PFSK-1 (cell line): Measurements from ENCODE around the gene DCC.

Experiments used
- POLR2AphosphoS5 ChIP-seq: IDR thresholded peaks from 2 replicates; pipeline ENCODE4 v1.6.1; 2012; ENCODE audit warnings: low read depth, mild to moderate bottlenecking, control low read depth, low read length, moderate library complexity
- TAF1 ChIP-seq: IDR thresholded peaks from 2 replicates; pipeline ENCODE4 v1.6.1; 2012; ENCODE audit warnings: low read length, control low read depth, borderline replicate concordance; ENCODE audit not compliant: insufficient read depth
- TF ChIP-seq, protein P1 (sequence below), 2 experiments: IDR thresholded peaks; 2 replicates each; pipeline versions ENCODE4 v1.6.1 to v1.8.0; 2011 to 2012; ENCODE audit warnings: low read depth in 2 of 2, low read length in 2 of 2, control low read depth in 1 of 2, inconsistent platforms in 1 of 2, mild to moderate bottlenecking in 1 of 2, moderate library complexity in 1 of 2; ENCODE audit not compliant: insufficient read depth in 1 of 2

- TF ChIP-seq, protein P1, sequence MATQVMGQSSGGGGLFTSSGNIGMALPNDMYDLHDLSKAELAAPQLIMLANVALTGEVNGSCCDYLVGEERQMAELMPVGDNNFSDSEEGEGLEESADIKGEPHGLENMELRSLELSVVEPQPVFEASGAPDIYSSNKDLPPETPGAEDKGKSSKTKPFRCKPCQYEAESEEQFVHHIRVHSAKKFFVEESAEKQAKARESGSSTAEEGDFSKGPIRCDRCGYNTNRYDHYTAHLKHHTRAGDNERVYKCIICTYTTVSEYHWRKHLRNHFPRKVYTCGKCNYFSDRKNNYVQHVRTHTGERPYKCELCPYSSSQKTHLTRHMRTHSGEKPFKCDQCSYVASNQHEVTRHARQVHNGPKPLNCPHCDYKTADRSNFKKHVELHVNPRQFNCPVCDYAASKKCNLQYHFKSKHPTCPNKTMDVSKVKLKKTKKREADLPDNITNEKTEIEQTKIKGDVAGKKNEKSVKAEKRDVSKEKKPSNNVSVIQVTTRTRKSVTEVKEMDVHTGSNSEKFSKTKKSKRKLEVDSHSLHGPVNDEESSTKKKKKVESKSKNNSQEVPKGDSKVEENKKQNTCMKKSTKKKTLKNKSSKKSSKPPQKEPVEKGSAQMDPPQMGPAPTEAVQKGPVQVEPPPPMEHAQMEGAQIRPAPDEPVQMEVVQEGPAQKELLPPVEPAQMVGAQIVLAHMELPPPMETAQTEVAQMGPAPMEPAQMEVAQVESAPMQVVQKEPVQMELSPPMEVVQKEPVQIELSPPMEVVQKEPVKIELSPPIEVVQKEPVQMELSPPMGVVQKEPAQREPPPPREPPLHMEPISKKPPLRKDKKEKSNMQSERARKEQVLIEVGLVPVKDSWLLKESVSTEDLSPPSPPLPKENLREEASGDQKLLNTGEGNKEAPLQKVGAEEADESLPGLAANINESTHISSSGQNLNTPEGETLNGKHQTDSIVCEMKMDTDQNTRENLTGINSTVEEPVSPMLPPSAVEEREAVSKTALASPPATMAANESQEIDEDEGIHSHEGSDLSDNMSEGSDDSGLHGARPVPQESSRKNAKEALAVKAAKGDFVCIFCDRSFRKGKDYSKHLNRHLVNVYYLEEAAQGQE (IDR thresholded peaks at IDR 0.05; ENCODE audit: insufficient read depth in 1 of 2, low read depth in 2 of 2, low read length in 2 of 2) = no peak
- TF ChIP-seq TAF1 (no peak), POLR2AphosphoS5 (no peak)
Observed at GRCh38 chr18:52386306-52386705, 46.3 kb downstream of the DCC start.
